GM19438 (cell line): Measurements from ENCODE around the gene LIN52.
"Not testable (repeated sequence)": the region's sequence is repeated elsewhere in the genome, so short reads cannot be mapped to it uniquely, and the experiment has no call there.

Experiments
- ATAC-seq: cut with Tn5 transposase; IDR thresholded peaks from one replicate; pipeline ENCODE4 v1.9.1; 2021; ENCODE audit warnings: low read depth; ENCODE audit not compliant: unreplicated experiment

LIN52 gene

DNA sequence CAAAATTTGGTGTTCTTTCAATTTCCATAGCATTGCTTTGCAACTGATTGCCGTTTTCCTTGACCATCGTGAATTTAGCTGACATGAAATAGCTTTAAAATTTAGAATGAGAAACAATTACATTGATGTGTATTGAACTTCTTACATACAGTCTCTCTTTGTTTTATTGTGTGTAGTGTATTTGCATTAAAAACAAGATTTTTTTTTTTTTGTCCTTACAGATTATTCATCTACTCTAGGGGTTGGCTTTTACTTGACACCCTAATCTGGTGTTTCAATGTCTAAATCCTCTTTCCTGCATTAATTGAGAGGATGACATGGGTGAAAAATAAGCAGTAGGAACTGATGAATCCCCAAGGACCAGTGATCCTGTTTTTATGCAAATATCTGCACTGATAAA lies 20.6 kb downstream of the LIN52 start:
- ATAC-seq = no peak

- ATAC-seq = no peak
Measured at GRCh38 chr14:74109369-74109768, 24.6 kb downstream of the LIN52 start.

DNA sequence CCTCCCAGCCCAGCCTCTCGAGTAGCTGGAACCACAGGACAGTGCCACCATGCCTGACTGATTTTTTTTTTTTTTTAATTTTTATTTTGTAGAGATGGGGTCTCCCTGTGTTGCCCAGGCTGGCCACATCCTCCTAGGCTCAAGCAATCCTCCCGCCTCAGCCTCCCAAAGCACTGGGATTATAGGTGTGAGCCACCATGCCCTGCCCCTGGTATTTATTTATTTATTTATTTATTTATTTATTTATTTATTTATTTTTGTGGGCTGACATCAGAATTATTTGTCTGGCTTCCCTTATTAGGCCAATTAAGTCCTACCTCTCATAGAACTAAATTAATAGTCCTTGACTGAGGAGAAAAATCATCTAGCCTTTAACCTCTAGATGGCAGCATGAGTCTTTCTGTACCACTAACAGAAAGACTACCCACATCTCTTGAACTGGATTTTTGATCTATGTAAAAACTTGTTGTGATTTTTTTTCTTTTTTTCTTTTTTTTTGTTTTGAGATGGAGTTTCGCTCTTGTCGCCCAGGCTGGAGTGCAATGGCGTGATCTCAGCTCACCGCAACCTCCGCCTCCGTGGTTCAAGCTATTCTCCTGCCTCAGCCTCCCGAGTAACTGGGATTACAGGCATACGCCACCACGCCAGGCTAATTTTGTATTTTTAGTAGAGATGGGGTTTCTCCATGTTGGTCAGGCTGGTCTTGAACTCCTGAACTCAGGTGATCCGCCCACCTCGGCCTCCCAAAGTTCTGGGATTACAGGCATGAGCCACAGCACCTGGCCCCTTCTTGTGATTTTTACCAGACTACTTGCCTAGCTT lies 26.9 kb downstream of the LIN52 start:
- ATAC-seq = not testable (repeated sequence)

DNA sequence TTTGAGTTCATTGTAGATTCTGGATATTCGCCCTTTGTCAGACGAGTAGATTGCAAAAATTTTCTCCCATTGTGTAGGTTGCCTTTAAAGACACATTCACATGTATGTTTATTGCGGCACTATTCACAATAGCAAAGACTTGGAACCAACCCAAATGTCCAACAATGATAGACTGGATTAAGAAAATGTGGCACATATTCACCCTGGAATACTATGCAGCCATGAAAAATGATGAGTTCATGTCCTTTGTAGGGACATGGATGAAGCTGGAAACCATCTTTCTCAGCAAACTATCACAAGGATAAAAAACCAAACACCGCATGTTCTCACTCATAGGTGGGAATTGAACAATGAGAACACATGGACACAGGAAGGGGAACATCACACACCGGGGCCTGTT lies 40.7 kb downstream of the LIN52 start:
- ATAC-seq = not testable (repeated sequence)

- no peak for ATAC-seq
Measured at GRCh38 chr14:74126315-74127013, 41.7 kb downstream of the LIN52 start.

DNA sequence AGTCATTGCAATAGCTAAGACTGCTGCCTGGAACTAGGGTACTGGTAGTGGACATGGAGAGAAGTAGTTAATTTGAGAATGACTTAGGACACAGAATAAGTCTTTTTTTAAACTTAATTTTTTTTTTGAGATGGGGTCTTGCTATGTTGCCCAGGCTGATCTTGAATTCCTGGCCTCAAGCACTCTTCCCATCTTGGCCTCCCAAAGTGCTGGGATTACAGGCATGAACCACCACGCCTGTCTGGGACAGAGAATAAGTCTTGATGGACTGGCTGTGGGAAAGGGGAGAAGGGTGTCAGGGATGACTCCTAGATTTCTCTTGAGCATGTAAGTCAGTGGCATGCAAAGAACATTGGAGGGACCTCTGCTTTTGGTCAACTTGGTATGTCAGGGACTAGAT lies 42.9 kb downstream of the LIN52 start:
- ATAC-seq = no peak

DNA sequence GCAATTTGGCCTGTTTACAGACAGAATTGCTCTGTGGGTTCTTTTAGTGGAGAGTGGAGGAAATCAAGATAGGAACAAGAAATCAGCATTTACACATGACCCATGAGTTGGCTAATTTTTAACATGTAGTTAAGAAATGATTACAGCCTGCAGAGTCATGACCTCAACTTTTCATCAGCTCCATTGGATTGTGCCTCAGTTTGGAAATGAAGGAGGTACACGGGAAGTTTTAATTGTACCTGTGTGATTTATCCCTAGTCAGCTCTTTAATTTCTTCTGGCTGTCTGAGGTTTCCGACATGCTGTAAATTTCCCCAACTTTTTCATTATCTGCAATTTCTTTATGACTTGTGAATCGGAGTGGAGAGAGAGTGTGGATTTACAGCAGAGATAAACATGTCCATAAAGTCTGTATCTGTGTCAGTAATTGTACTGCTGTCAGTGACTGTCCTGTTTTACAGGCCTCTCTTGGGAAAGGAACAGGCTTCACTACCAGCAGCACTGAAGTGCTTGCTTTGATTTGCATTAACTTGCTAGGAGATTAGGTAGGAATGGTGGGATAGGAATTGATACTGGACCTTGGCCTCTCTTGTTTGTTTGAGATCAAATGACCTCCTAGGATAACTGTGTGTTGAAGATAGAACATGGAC lies 49.2 kb downstream of the LIN52 start:
- no peak for ATAC-seq

- no peak for ATAC-seq
Measured at GRCh38 chr14:74134484-74134883, 49.7 kb downstream of the LIN52 start.

- no peak for ATAC-seq
Measured at GRCh38 chr14:74135426-74135825, 50.7 kb downstream of the LIN52 start.

- ATAC-seq = no peak
Measured at GRCh38 chr14:74140374-74140850, 55.7 kb downstream of the LIN52 start.

GRCh38 chr14:74141703-74142102 lies 56.9 kb downstream of the LIN52 start:
- ATAC-seq = no peak

GRCh38 chr14:74142523-74142922 lies 57.8 kb downstream of the LIN52 start:
- no peak for ATAC-seq

DNA sequence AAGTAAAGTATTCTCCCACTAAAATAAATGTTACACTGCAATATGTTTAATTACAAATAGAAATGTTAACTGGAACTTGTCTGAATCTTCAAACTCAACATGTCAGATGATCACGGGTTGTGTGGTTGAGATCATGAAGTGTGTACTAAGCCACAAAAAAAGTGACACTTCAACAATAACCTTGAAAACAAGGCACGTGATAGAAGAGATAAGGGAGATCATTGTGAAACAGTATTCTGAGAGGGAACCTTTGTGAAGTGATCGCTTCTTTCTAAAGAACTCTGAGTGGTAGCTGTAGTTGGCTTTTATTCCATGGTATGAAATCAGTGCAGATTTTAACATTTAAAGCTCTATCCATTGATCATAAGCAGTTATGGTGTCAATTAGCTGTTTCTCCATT lies 60.0 kb downstream of the LIN52 start:
- ATAC-seq = no peak

- no peak for ATAC-seq
Measured at GRCh38 chr14:74147571-74147970, 62.8 kb downstream of the LIN52 start.

- no peak for ATAC-seq
Measured at GRCh38 chr14:74148705-74149104, 63.9 kb downstream of the LIN52 start.

- no peak for ATAC-seq
Measured at GRCh38 chr14:74155287-74155686, 70.5 kb downstream of the LIN52 start.

DNA sequence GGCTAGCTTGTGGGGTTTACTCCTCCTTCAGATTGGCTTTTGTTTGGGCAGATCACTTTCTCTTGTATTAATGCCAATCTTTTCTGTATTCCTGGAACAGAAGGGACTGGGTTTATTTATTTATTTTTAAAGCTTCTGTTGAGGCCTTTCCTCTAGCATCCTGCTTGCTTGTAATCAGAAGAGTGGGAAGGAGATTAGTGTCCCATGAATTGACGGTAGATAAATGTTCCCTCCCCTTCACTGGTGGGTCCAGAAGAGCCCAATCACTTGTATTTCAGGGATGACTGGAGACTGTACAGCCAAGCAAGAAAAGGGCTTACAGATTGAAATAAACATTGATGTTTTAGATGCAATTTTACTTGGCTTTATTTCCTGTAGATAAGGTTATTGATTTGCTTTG lies 71.0 kb downstream of the LIN52 start:
- no peak for ATAC-seq

GRCh38 chr14:74160763-74161162 lies 76.0 kb downstream of the LIN52 start:
- ATAC-seq = no peak

- no peak for ATAC-seq
Measured at GRCh38 chr14:74161526-74162158, 76.9 kb downstream of the LIN52 start.

- ATAC-seq = no peak
Measured at GRCh38 chr14:74169906-74170305, 85.2 kb downstream of the LIN52 start.

DNA sequence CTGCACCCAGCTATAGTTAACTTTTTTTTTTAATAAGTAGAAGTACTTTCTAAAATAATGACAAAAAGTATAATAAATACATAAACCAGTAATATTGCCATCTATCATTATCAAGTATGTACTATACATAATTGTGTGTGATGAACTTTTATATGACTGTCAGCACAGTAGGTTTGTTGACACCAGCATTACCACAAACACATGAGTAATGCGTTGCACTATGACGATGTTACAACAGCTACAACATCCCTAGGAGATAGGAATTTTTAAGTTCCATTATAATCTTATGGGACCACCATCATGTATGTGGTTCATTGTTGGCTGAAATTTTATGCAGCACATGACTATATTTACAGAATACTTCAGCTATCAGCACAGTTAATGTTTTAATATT lies 91.6 kb downstream of the LIN52 start:
- no peak for ATAC-seq
